Measurements from ENCODE around the gene IFT88. TPM values are rescaled to one million over a fixed set of nuclear protein-coding genes. Genes with fewer than 3 reads are reported as not detected.

The IFT88 gene
- total RNA-seq, 1 donor from 2014 or later: 5.9 TPM

DNA sequence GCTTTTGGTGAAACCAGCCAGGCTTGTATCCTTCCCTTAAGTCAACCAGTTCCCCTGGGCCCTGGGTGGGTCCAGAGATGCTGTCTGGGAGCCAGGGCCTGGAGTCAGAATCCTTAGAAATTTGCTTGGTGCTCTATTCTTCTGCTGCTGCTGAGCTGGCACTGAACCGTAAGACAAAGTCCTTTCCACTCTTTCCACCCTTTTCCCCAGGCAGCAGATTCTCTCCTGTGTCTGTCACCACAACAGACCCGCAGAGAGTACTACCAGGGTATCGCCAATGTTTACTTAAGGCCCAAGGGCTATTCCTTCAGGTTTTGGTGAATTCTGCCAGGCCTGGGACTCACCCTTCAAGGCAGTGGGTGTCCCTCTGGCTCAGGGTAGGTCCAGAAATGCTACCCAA, 12.2 kb downstream of the IFT88 start:
- peaks cover 35% of the 10 kb centered on the region for H3K9me3 Mint-ChIP-seq (ENCODE audit: low read depth)
- TF ChIP-seq CTCF (IDR thresholded peaks at IDR 0.05): no peak
- H3K27ac Mint-ChIP-seq (ENCODE audit: unreplicated experiment): no peak overlapping the region
- H3K36me3 Mint-ChIP-seq (ENCODE audit: low read depth): peaks cover 44% of the 10 kb centered on the region
- no peaks in the 10 kb centered on the region for H3K4me1 Mint-ChIP-seq (ENCODE audit: low read depth)
- H3K27me3 Mint-ChIP-seq (ENCODE audit: low read depth): no peaks in the 10 kb centered on the region
- H3K4me3 Mint-ChIP-seq (ENCODE audit: unreplicated experiment): no peak overlapping the region
- DNase-seq (ENCODE audit: low spot score): no peak

- Mint-ChIP-seq H3K36me3 (ENCODE audit: low read depth) (peaks cover 49% of the 10 kb centered on the region), H3K9me3 (ENCODE audit: low read depth) (peaks cover 38% of the 10 kb centered on the region), H3K27ac (ENCODE audit: unreplicated experiment) (no peak overlapping the region), H3K27me3 (ENCODE audit: low read depth) (no peaks in the 10 kb centered on the region), H3K4me1 (ENCODE audit: low read depth) (no peaks in the 10 kb centered on the region), H3K4me3 (ENCODE audit: unreplicated experiment) (no peak overlapping the region)
- DNase-seq (ENCODE audit: low spot score): no peak
- TF ChIP-seq CTCF (IDR thresholded peaks at IDR 0.05): no peak
Measured at GRCh38 chr13:20580257-20580656, 13.3 kb downstream of the IFT88 start.

- peaks cover 41% of the 10 kb centered on the region for H3K36me3 Mint-ChIP-seq (ENCODE audit: low read depth)
- TF ChIP-seq CTCF (IDR thresholded peaks at IDR 0.05): no peak
- H3K27ac Mint-ChIP-seq (ENCODE audit: unreplicated experiment): peak overlapping the region; percentile 37
- H3K27me3 Mint-ChIP-seq (ENCODE audit: low read depth): no peaks in the 10 kb centered on the region
- no peak overlapping the region for H3K4me3 Mint-ChIP-seq (ENCODE audit: unreplicated experiment)
- peaks cover 24% of the 10 kb centered on the region for H3K9me3 Mint-ChIP-seq (ENCODE audit: low read depth)
- H3K4me1 Mint-ChIP-seq (ENCODE audit: low read depth): no peaks in the 10 kb centered on the region
- DNase-seq (ENCODE audit: low spot score): no peak
Measured at GRCh38 chr13:20582026-20582425, 15.1 kb downstream of the IFT88 start.

DNA sequence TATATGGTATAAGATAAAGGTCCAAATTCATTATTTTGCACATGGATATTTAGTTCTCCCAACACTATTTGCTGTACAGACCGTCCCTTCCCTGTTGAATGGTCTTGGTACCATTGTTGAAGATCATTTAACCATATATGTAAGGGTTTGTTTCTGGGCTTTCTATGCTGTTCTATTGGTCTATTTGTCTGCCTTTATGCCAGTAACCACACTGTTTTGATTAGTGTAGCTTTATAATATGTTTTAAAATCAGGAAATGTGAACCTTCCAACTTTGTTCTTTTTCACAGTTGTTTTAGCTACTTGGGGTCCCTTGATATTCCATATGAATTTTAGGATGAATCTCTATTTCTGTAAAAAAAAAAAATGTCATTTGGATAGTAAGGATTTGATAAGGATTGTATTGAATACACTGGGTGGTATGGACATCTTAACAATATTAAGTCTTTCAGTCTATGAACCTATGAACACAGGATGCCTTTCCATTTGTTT, 16.9 kb downstream of the IFT88 start:
- DNase-seq (ENCODE audit: low spot score): no peak
- TF ChIP-seq CTCF (IDR thresholded peaks at IDR 0.05): no peak
- H3K4me3 Mint-ChIP-seq (ENCODE audit: unreplicated experiment): no peak overlapping the region
- H3K9me3 Mint-ChIP-seq (ENCODE audit: low read depth): peaks cover 22% of the 10 kb centered on the region
- no peaks in the 10 kb centered on the region for H3K4me1 Mint-ChIP-seq (ENCODE audit: low read depth)
- H3K27ac Mint-ChIP-seq (ENCODE audit: unreplicated experiment): no peak overlapping the region
- H3K36me3 Mint-ChIP-seq (ENCODE audit: low read depth): peaks cover 31% of the 10 kb centered on the region
- no peaks in the 10 kb centered on the region for H3K27me3 Mint-ChIP-seq (ENCODE audit: low read depth)

- Mint-ChIP-seq H3K27me3 (ENCODE audit: low read depth) (no peaks in the 10 kb centered on the region), H3K4me3 (ENCODE audit: unreplicated experiment) (no peak overlapping the region), H3K9me3 (ENCODE audit: low read depth) (peaks cover 22% of the 10 kb centered on the region), H3K4me1 (ENCODE audit: low read depth) (peaks cover 1% of the 10 kb centered on the region), H3K27ac (ENCODE audit: unreplicated experiment) (no peak overlapping the region), H3K36me3 (ENCODE audit: low read depth) (peaks cover 26% of the 10 kb centered on the region)
- no peak for DNase-seq (ENCODE audit: low spot score)
- no peak for TF ChIP-seq CTCF (IDR thresholded peaks at IDR 0.05)
Measured at GRCh38 chr13:20585371-20585770, 18.4 kb downstream of the IFT88 start.
